Astrocyte (in vitro differentiated cells and primary cell): ENCODE data around the gene PEX14. TPM values are rescaled to one million over a fixed set of nuclear protein-coding genes. Genes with fewer than 3 reads are reported as not detected.

Experiments
- DNase-seq: peaks from one replicate; pipeline ENCODE4 v3.0.0-alpha.2; 2010; ENCODE audit warnings: low read depth
- FAIRE-seq: peaks from 2 replicates; lab custom pipeline; 2011; peaks lifted over from hg19 to GRCh38; lab: Jason Lieb, UNC
- H2AFZ ChIP-seq: 2 replicates; pipeline ENCODE4 v1.6.0; 2012; ENCODE audit warnings: low read depth, low read length, inconsistent platforms
- H3K27ac ChIP-seq: 2 replicates; pipeline ENCODE4 v1.5.1; 2011; ENCODE audit warnings: low read depth, low read length, inconsistent platforms
- H3K27me3 ChIP-seq: 2 replicates; pipeline ENCODE4 v1.6.0; 2011; ENCODE audit warnings: low read length, inconsistent platforms; ENCODE audit not compliant: insufficient read depth
- H3K36me3 ChIP-seq: 2 replicates; pipeline ENCODE4 v1.5.1; 2011; ENCODE audit warnings: low read length, inconsistent platforms; ENCODE audit not compliant: insufficient read depth
- H3K4me1 ChIP-seq: 2 replicates; pipeline ENCODE4 v1.5.1; 2011; ENCODE audit warnings: low read length, inconsistent platforms; ENCODE audit not compliant: insufficient read depth
- H3K4me2 ChIP-seq: 2 replicates; pipeline ENCODE4 v1.6.0; 2012; ENCODE audit warnings: low read length, inconsistent platforms
- H3K4me3 ChIP-seq: 2 replicates; pipeline ENCODE4 v1.5.1; 2011; ENCODE audit warnings: low read depth, mild to moderate bottlenecking, low read length, inconsistent platforms; ENCODE audit not compliant: insufficient read depth
- H3K79me2 ChIP-seq: 2 replicates; pipeline ENCODE4 v1.6.0; 2012; ENCODE audit warnings: mild to moderate bottlenecking, low read length, inconsistent platforms; ENCODE audit not compliant: insufficient read depth
- H3K9ac ChIP-seq: 2 replicates; pipeline ENCODE4 v1.6.0; 2012; ENCODE audit warnings: mild to moderate bottlenecking, low read length, inconsistent platforms
- H3K9me3 ChIP-seq: 2 replicates; pipeline ENCODE4 v1.5.1; 2012; ENCODE audit warnings: low read depth, mild to moderate bottlenecking, low read length, inconsistent platforms; ENCODE audit not compliant: insufficient read depth
- H4K20me1 ChIP-seq: 2 replicates; pipeline ENCODE4 v1.6.0; 2012; ENCODE audit warnings: low read length, inconsistent platforms; ENCODE audit not compliant: insufficient read depth
- H3K27ac Mint-ChIP-seq: one replicate; pipeline ENCODE4 v1.8.0; 2021; ENCODE audit warnings: mild to moderate bottlenecking, mixed read lengths; ENCODE audit not compliant: unreplicated experiment
- H3K27me3 Mint-ChIP-seq: one replicate; pipeline ENCODE4 v1.8.0; 2021; ENCODE audit warnings: low read depth, mixed read lengths; ENCODE audit not compliant: unreplicated experiment
- H3K36me3 Mint-ChIP-seq: one replicate; pipeline ENCODE4 v1.8.0; 2021; ENCODE audit warnings: low read depth, mixed read lengths; ENCODE audit not compliant: unreplicated experiment
- H3K4me1 Mint-ChIP-seq: one replicate; pipeline ENCODE4 v1.8.0; 2021; ENCODE audit warnings: low read depth, mixed read lengths; ENCODE audit not compliant: unreplicated experiment
- H3K4me3 Mint-ChIP-seq: one replicate; pipeline ENCODE4 v1.8.0; 2021; ENCODE audit warnings: mild to moderate bottlenecking, moderate library complexity, mixed read lengths; ENCODE audit not compliant: unreplicated experiment
- H3K9me3 Mint-ChIP-seq: one replicate; pipeline ENCODE4 v1.8.0; 2021; ENCODE audit warnings: mild to moderate bottlenecking, mixed read lengths; ENCODE audit not compliant: unreplicated experiment
- CTCF ChIP-seq: IDR thresholded peaks from 2 replicates; pipeline ENCODE4 v1.5.1; 2011; ENCODE audit warnings: low read depth, mild to moderate bottlenecking, inconsistent platforms, low read length, moderate library complexity; ENCODE audit not compliant: insufficient read depth
- EZH2 ChIP-seq: IDR thresholded peaks from 2 replicates; pipeline ENCODE4 v1.6.1; 2012; ENCODE audit warnings: mild to moderate bottlenecking, low read length, inconsistent platforms; ENCODE audit not compliant: insufficient read depth
- total RNA-seq: library from RNA; stranded (reverse); gene quantifications from 2 replicates; pipeline ENCODE4 v1.2.1, GENCODE V29; 2021

Gene PEX14
- total RNA-seq, 1 donor from 2014 or later: 23.3 TPM

- no peak overlapping the region for H3K4me3 Mint-ChIP-seq
- H3K27me3 Mint-ChIP-seq: no peaks in the 10 kb centered on the region
- H3K4me3 ChIP-seq: no peak overlapping the region
- peak overlapping the region; percentile 43 for H3K4me2 ChIP-seq
- H3K4me1 ChIP-seq: peaks cover 22% of the 10 kb centered on the region
- no peaks in the 10 kb centered on the region for H3K36me3 ChIP-seq
- H3K79me2 ChIP-seq: peaks cover 2% of the 10 kb centered on the region
- no peak overlapping the region for H2AFZ ChIP-seq
- FAIRE-seq: no peak
- H3K9ac ChIP-seq: no peak overlapping the region
- H3K9me3 Mint-ChIP-seq: no peaks in the 10 kb centered on the region
- no peaks in the 10 kb centered on the region for H3K27me3 ChIP-seq
- no peak overlapping the region for H3K27ac ChIP-seq
- DNase-seq: peak; percentile 76
- H3K4me1 Mint-ChIP-seq: peaks cover 22% of the 10 kb centered on the region
- H4K20me1 ChIP-seq: peaks cover 32% of the 10 kb centered on the region
- peak overlapping the region; percentile 53 for H3K27ac Mint-ChIP-seq
- TF ChIP-seq CTCF (no peak), EZH2 (no peak)
- no peaks in the 10 kb centered on the region for H3K9me3 ChIP-seq
- peaks cover 32% of the 10 kb centered on the region for H3K36me3 Mint-ChIP-seq
Observed at GRCh38 chr1:10540277-10541005, 65.7 kb downstream of the PEX14 start.

GRCh38 chr1:10541286-10541685 is 66.5 kb downstream of the PEX14 start:
- H3K36me3 Mint-ChIP-seq: peaks cover 27% of the 10 kb centered on the region
- TF ChIP-seq EZH2 (no peak), CTCF (no peak)
- H3K9me3 ChIP-seq: no peaks in the 10 kb centered on the region
- no peak overlapping the region for H3K27ac Mint-ChIP-seq
- H3K4me1 Mint-ChIP-seq: peaks cover 22% of the 10 kb centered on the region
- H3K36me3 ChIP-seq: no peaks in the 10 kb centered on the region
- peaks cover 2% of the 10 kb centered on the region for H3K79me2 ChIP-seq
- H2AFZ ChIP-seq: no peak overlapping the region
- DNase-seq (no peak), FAIRE-seq (no peak)
- H3K27ac ChIP-seq: no peak overlapping the region
- no peaks in the 10 kb centered on the region for H3K27me3 Mint-ChIP-seq
- H3K9ac ChIP-seq: no peak overlapping the region
- no peak overlapping the region for H3K4me3 Mint-ChIP-seq
- no peak overlapping the region for H3K4me3 ChIP-seq
- no peaks in the 10 kb centered on the region for H3K9me3 Mint-ChIP-seq
- H3K4me2 ChIP-seq: peak overlapping the region; percentile 43
- H3K4me1 ChIP-seq: peaks cover 22% of the 10 kb centered on the region
- H4K20me1 ChIP-seq: peaks cover 29% of the 10 kb centered on the region
- no peaks in the 10 kb centered on the region for H3K27me3 ChIP-seq

GRCh38 chr1:10544239-10544638 is 69.5 kb downstream of the PEX14 start:
- Mint-ChIP-seq H3K27me3 (no peaks in the 10 kb centered on the region), H3K27ac (no peak overlapping the region), H3K4me3 (no peak overlapping the region), H3K4me1 (peaks cover 26% of the 10 kb centered on the region), H3K9me3 (no peaks in the 10 kb centered on the region), H3K36me3 (peaks cover 20% of the 10 kb centered on the region)
- H4K20me1 ChIP-seq: peaks cover 29% of the 10 kb centered on the region
- no peak overlapping the region for H3K27ac ChIP-seq
- TF ChIP-seq CTCF: no peak
- TF ChIP-seq EZH2: no peak
- FAIRE-seq (no peak), DNase-seq (no peak)
- no peak overlapping the region for H3K4me3 ChIP-seq
- H3K4me2 ChIP-seq: no peak overlapping the region
- H3K9ac ChIP-seq: no peak overlapping the region
- no peaks in the 10 kb centered on the region for H3K27me3 ChIP-seq
- no peak overlapping the region for H2AFZ ChIP-seq
- H3K79me2 ChIP-seq: peaks cover 2% of the 10 kb centered on the region
- H3K36me3 ChIP-seq: no peaks in the 10 kb centered on the region
- no peaks in the 10 kb centered on the region for H3K9me3 ChIP-seq
- peaks cover 19% of the 10 kb centered on the region for H3K4me1 ChIP-seq
